SJSA1 (cell line): Measurements from ENCODE around the gene C11orf86. TPM values are rescaled to one million over a fixed set of nuclear protein-coding genes. Genes with fewer than 3 reads are reported as not detected.

Source experiments
- DNase-seq, 2 experiments: peaks; one replicate each; pipeline ENCODE4 v3.0.0-alpha.2; 2015 to 2020; ENCODE audit warnings: low spot score in 2 of 2, low read depth in 1 of 2
- H3K27ac ChIP-seq: fragments of 250-450 bp; sonication (Bioruptor Pico); 2 replicates; pipeline ENCODE4 v1.5.1; 2020; ENCODE audit warnings: mild to moderate bottlenecking, moderate library complexity
- H3K27me3 ChIP-seq: fragments of 250-450 bp; sonication (Bioruptor Pico); replicated peaks from 2 replicates; pipeline ENCODE4 v1.5.1; 2020; ENCODE audit warnings: mild to moderate bottlenecking, moderate library complexity
- H3K36me3 ChIP-seq: fragments of 250-450 bp; sonication (Bioruptor Pico); 2 replicates; pipeline ENCODE4 v1.5.1; 2020; ENCODE audit warnings: mild to moderate bottlenecking
- H3K4me1 ChIP-seq: fragments of 250-450 bp; sonication (Bioruptor Pico); replicated peaks from 2 replicates; pipeline ENCODE4 v1.6.1; 2021; ENCODE audit warnings: mild to moderate bottlenecking
- H3K4me3 ChIP-seq: fragments of 250-450 bp; sonication (Bioruptor Pico); 2 replicates; pipeline ENCODE4 v1.5.1; 2020; ENCODE audit warnings: mild to moderate bottlenecking
- H3K9me3 ChIP-seq: fragments of 250-450 bp; sonication (Bioruptor Pico); replicated peaks from 2 replicates; pipeline ENCODE4 v1.5.1; 2020; ENCODE audit warnings: mild to moderate bottlenecking
- total RNA-seq: library from RNA; depleted of rRNA; stranded (reverse); fragments of >200 nt; shearing (Covaris generic); gene quantifications from 2 replicates; pipeline ENCODE4 v1.2.3, GENCODE V29; 2014; rRNA removed

Gene C11orf86, protein sequence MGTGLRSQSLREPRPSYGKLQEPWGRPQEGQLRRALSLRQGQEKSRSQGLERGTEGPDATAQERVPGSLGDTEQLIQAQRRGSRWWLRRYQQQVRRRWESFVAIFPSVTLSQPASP
- total RNA-seq: not detected in 2 replicates

DNA sequence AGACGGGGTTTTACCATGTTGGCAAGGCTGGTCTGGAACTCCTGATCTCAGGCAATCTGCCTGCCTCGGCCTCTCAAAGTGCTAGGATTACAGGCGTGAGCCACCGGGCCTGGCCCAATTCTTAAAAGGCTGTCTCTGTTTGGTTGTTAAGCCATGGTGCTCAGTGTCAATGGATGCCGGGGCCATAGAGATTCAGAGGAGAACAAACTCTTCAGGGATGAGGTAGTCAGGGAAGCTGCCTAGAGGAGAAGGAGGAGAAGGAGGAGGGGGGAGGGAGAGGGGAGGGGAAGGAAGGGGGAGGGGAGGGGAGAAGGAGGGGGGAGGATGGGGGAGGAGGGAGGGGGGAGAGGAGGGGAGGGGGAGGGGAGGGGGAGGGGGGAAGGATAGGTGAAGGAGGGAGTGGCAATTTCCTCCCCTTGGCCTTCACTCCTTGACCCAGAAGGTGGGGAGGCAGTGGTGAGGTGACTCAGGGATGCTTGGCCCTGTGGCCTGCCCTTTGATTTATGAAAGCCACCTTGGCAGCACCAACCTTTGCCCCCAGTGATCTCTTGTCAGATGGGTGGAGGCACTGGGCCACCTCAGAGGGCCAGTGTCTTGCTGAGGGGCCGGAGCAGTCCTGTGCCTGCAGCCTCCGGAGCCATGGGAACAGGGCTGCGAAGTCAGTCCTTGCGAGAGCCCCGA is at the start of gene C11orf86:
C11orf86 (plus strand) TSS at position 581 of the 681 bp plus-strand sequence; CDS start at position 640, 59 bp downstream.
- Histone ChIP-seq H3K9me3 (peaks cover 15% of the 10 kb centered on the region), H3K27me3 (no peaks in the 10 kb centered on the region), H3K27ac (no peak within 1 kb of the TSS), H3K4me3 (no peak within 1 kb of the TSS), H3K4me1 (peaks cover 22% of the 10 kb centered on the region), H3K36me3 (no peaks in the 10 kb centered on the region)
- DNase-seq: no peak

DNA sequence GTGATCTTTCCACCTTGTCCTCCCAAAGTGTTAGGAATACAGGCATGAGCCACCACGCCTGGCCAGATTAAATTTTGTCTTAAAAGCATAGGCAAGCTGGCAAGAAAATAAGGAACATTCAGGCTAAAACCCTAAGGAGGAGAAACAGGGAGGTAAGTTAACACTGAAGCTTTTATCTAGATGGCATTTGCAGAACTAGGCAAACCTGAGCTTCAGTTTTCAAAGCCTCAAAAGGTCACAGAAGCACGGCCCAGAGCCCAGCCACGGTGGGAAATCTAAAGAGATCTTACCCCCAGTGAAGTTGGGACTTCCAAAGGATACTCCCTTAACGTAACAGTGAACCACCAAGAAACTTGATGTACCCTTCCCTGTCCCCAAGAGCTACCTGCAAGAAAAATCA is 45.4 kb upstream of the C11orf86 start:
- H3K36me3 ChIP-seq: no peaks in the 10 kb centered on the region
- no peaks in the 10 kb centered on the region for H3K4me1 ChIP-seq
- no peaks in the 10 kb centered on the region for H3K27me3 ChIP-seq
- no peak overlapping the region for H3K4me3 ChIP-seq
- H3K27ac ChIP-seq: no peak overlapping the region
- H3K9me3 ChIP-seq: no peaks in the 10 kb centered on the region
- no peak for DNase-seq

DNA sequence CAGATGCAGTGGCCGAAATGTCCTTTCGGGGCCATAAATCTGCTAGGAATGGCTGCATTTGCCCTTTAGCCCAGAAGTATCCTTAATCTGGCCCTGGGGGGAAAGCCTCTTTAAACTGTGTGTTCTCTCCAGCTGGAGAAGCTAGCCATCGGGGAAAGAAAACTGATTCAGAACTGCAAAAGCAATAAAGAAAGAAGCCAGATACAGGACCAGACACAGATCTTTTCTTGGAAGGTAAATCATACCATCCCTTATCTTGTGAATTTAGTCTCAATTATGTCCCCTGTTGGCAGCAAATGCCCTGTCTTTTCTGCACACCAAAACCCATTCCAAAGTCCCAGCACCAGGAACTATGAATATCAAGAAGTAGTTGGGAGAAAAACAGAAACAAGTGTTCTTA is 42.6 kb upstream of the C11orf86 start:
- Histone ChIP-seq H3K4me3 (no peak overlapping the region), H3K27me3 (no peaks in the 10 kb centered on the region), H3K27ac (no peak overlapping the region), H3K36me3 (0 out of 2 replicates have a peak, but pooled peaks cover 4% of the 10 kb centered on the region), H3K9me3 (no peaks in the 10 kb centered on the region), H3K4me1 (no peaks in the 10 kb centered on the region)
- no peak for DNase-seq

DNA sequence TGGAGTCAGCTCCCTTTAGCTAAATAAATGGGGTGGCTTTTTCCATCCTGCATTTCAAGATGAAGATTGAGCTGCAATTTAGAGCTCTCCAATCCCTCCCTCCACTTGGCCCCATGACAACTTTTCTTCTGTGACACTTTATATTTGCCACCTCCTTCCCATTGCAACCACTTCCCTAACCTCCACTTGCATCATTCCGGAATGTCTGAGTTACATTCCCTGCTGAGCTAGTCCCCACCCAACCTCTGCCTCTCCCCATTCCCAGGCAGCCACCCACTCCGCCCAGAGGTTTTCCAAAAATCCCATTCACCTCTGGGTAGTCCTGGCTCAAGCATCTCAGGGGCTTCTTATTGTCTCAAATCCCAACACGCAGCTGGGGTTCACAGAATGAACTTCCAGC is 41.6 kb upstream of the C11orf86 start:
- H3K36me3 ChIP-seq: 0 out of 2 replicates have a peak, but pooled peaks cover 4% of the 10 kb centered on the region
- no peaks in the 10 kb centered on the region for H3K9me3 ChIP-seq
- no peaks in the 10 kb centered on the region for H3K4me1 ChIP-seq
- DNase-seq: no peak
- H3K4me3 ChIP-seq: no peak overlapping the region
- no peaks in the 10 kb centered on the region for H3K27me3 ChIP-seq
- no peak overlapping the region for H3K27ac ChIP-seq

DNA sequence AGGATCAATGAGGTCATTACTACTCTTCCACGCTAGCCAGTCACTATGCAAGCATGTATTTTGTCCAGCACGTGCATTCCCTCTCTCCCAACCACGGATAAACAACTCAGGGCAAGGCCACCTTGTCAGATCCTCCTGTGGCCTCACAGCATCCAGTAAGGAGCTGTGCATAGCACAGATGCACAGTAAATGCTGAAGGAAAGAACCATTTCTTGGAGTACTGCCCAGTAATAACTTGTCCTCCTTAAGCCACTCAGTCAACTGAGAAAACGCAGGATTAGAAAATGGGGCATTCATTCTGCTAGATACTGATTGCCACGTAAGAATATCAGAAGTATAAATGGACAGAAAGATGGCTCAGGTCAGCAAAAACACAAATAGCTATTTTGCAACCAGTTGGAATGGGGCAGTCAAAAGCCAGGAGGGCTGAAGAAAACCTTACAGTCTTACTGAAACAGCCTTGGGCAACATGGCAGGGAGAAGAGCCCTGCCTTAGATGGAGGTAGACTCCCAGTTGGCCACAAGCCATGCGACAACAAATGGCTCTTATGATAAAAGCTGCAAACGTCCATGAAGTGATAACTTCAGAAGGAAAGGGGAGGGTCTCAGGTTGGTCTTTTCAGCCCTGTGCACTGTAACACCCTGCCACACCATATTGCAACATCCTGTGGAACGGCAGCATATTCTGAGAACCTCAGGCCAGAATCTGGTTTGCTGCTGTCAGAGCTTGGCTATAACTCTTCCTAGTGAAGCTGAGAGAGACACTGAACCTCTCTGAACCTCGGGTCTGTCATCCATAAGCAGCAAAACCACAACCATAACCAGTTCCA is 39.9 kb upstream of the C11orf86 start:
- Histone ChIP-seq H3K27ac (no peak overlapping the region), H3K27me3 (no peaks in the 10 kb centered on the region), H3K9me3 (no peaks in the 10 kb centered on the region), H3K36me3 (0 out of 2 replicates have a peak, but pooled peaks cover 4% of the 10 kb centered on the region), H3K4me3 (no peak overlapping the region), H3K4me1 (no peaks in the 10 kb centered on the region)
- no peak for DNase-seq

DNA sequence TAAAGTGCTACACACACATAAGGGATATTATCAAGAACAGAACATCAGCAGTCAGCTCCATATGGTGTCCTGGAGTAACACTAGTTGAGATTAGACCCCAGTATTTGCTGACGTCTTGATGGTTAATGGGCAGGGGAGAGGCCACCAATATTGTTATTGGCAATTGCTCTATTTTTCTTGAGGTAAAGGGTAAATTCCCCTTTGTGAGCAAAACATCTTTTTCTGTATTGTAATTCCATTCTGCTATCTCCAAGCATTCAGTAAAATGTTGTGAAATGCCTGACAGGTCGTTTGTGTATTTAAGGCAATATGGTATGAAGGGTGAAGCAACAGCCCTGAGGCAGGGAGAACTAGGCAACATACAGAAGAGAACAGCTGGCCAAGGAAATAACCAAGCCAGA is 38.8 kb upstream of the C11orf86 start:
- 0 out of 2 replicates have a peak, but pooled peaks cover 4% of the 10 kb centered on the region for H3K36me3 ChIP-seq
- DNase-seq: no peak
- no peak overlapping the region for H3K27ac ChIP-seq
- H3K27me3 ChIP-seq: no peaks in the 10 kb centered on the region
- no peaks in the 10 kb centered on the region for H3K9me3 ChIP-seq
- H3K4me1 ChIP-seq: no peaks in the 10 kb centered on the region
- H3K4me3 ChIP-seq: no peak overlapping the region

DNA sequence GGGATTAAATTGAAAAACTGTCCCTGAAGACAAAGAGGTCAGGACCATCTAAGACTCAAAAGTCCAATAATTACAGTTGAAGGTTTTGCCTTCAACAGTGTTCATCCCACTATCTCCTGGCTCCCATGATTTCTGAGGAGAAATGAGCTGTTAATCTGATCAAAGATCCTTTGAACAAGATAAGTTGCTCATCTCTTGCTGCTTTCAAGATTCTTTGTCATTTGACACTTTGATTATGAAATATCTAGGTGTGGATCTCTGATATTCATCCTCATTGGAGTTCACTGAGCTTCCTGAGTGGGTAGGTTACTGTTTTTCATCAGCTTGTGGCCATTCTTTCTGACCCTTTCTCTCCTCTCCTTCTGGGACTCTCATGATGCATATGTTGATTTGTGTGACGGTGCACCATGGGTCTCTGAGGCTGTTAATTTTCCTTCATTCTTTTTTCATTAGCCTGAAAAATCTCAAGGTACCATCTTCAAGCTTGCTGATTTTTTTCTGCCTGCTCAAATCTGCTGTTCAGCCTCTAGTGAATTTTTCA is 37.8 kb upstream of the C11orf86 start:
- H3K4me3 ChIP-seq: no peak overlapping the region
- no peak overlapping the region for H3K27ac ChIP-seq

DNA sequence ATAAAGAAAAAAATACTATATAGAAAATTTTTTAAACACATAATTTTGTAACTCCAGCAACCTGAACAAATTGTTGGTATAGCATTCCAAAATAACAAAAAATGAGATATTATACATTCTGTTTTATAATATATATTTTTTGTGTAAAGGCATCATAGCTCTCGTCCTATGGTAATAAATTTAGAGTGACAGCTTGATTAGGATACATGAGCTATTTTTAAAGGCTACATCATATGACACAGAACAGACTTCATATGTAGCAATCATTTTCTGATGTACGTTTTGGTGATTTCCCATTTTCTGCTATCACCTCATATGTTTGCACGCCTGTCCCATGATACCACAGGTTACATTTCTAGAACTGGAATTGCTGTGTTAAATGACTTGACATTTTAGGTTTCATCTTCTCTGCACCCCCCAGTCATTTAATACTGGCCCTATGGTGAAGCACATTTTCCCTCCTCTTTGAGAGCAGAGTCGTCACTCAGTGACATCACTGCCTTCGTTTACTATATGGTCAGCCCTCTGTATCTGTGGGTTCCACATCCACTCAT is 36.4 kb upstream of the C11orf86 start:
- Histone ChIP-seq H3K9me3 (no peaks in the 10 kb centered on the region), H3K4me3 (no peak overlapping the region), H3K27me3 (no peaks in the 10 kb centered on the region), H3K27ac (no peak overlapping the region), H3K4me1 (no peaks in the 10 kb centered on the region), H3K36me3 (peaks cover 7% of the 10 kb centered on the region)
- no peak for DNase-seq

More for the DNA sequence above, 37.8 kb upstream of the C11orf86 start:
- Histone ChIP-seq H3K4me1 (no peaks in the 10 kb centered on the region), H3K36me3 (peaks cover 4% of the 10 kb centered on the region), H3K9me3 (no peaks in the 10 kb centered on the region), H3K27me3 (no peaks in the 10 kb centered on the region)
- no peak for DNase-seq

DNA sequence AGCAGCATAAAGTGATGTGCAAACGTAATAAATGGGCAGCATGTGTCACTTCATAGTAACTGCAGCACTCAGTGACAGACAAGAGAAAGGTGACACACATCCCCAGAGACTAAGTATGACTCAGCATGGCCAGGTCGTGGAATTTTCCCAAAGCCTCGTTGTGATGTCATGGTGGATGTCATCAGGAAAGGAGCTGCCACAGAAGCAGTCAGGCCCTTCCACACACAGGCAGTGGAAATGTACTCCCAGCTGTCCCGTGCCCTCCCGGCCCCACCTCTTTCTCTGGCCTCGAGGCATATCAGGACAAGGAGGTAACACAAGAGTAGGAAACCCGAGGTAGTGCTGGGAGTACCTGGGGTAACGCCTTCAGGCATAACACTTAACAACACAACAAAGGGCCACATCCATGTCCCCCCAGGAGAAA is 25.0 kb upstream of the C11orf86 start:
- no peaks in the 10 kb centered on the region for H3K9me3 ChIP-seq
- H3K27ac ChIP-seq: peak overlapping the region; percentile 30
- peak; percentile 88 to 91 for DNase-seq
- H3K27me3 ChIP-seq: no peaks in the 10 kb centered on the region
- H3K4me3 ChIP-seq: no peak overlapping the region
- peaks cover 33% of the 10 kb centered on the region for H3K36me3 ChIP-seq
- H3K4me1 ChIP-seq: peaks cover 7% of the 10 kb centered on the region

DNA sequence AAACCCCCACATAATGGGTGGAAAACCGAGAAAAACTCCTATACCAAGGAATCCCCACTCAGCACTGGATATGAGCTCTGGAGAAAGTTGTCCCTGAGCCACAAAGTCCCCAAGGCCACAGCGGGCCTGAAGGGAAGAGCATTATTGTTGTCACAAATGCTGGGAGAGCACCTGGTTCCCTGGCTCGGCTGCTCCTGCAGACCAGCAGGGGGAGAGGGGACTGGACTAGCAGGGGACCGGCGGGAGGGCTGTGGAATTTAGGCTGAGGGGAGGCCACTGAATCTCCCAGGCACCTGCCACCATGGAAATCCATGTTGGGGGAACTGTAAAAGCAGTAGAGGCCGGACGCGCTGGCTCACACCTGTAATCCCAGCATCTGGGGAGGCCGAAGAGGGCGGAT is 24.0 kb upstream of the C11orf86 start:
- peaks cover 34% of the 10 kb centered on the region for H3K36me3 ChIP-seq
- H3K4me3 ChIP-seq: no peak overlapping the region
- H3K9me3 ChIP-seq: no peaks in the 10 kb centered on the region
- H3K27me3 ChIP-seq: no peaks in the 10 kb centered on the region
- H3K27ac ChIP-seq: no peak overlapping the region
- no peak for DNase-seq
- peaks cover 7% of the 10 kb centered on the region for H3K4me1 ChIP-seq

DNA sequence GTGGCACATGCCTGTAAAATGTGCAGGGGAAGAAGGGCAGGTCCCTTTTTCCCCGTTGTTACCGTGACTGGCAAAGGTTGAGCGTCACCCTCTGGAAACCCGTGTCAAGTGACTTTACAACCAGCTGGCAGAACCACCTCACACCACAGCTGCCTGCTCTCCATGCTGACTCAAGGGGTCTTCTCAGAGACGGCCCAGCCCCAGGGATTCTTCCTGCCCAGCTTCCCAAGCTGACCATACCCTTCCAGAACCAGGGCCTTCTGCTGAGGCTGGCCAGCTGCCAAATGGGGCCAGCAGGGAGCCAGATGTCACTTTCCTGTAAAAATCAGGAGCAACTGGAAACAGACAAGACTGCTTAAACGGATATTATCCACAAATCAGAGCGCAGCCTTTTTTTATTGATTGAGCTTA is 23.2 kb upstream of the C11orf86 start:
- H3K36me3 ChIP-seq: peaks cover 34% of the 10 kb centered on the region
- DNase-seq: no peak
- no peak overlapping the region for H3K27ac ChIP-seq
- no peaks in the 10 kb centered on the region for H3K9me3 ChIP-seq
- H3K27me3 ChIP-seq: no peaks in the 10 kb centered on the region
- no peak overlapping the region for H3K4me3 ChIP-seq
- peaks cover 12% of the 10 kb centered on the region for H3K4me1 ChIP-seq

DNA sequence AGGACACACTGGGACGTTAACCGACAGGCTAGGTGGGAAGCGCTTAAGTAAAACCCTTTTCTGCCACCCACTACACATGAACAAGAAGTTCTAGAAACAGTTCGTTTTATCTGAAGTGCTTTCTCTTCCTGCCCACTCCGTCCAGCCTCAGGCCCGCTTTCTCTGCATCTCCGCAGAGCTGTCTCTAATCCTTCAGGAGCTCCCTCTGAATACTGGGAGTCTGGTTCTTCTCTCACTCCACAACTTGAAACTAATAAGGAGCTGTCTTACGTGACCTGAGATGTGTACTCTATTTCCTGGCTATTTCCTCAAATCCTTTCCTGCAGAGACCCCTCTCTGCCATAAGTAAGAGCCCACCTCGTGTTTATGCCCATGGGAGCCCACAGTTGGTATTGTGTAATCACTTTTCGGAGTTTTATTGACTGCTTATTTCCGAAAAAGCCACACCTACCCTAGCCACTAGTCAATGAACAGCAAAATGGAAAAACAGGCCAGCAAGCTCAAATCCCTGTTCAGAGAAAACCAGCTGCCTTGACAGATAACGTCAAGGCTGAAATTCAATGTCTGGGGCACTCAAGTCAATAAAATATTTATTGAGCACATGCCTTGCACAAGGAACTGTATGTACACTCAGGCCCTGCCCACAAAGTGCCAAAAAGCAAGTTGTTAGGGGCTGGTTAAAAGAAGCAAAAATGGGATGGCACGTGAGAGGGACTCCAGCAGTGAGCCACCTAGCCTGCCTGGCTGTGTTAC is 21.8 kb upstream of the C11orf86 start:
- no peaks in the 10 kb centered on the region for H3K27me3 ChIP-seq
- no peaks in the 10 kb centered on the region for H3K9me3 ChIP-seq
- H3K4me1 ChIP-seq: peaks cover 21% of the 10 kb centered on the region
- peaks cover 31% of the 10 kb centered on the region for H3K36me3 ChIP-seq
- H3K27ac ChIP-seq: no peak overlapping the region
- no peak overlapping the region for H3K4me3 ChIP-seq
- no peak for DNase-seq

DNA sequence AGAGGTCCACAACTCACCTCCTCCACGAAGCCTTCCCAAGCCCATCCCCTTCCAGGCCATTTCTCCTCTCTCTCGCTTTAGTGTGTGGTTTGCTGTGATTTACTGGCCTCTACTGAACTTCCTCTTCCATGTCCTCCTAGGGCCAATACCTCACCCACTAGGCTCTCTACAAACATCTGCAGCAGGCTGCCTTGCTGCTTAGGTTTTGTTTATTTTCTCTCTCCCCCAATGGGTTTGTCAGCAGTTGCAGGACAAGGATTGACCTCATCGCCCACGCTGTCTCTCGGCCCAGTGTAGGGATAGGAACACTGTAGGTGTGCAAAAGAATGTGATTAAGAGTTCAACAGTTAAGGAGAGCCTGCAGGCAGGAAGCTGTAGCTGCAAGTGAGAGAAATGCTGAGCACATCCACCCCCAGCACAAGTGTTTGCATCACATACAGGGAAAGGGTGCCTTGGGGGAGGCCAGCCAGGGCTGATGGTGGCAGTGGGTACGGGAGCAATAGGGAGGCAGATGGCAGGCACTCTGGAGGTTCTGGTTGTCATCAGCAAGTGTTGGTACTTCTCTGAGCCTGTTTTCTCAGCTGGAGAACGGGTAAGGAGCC is 18.3 kb upstream of the C11orf86 start:
- Histone ChIP-seq H3K4me1 (peaks cover 22% of the 10 kb centered on the region), H3K4me3 (no peak overlapping the region), H3K27ac (no peak overlapping the region), H3K9me3 (peaks cover 8% of the 10 kb centered on the region; the same call in 1 of the 2 replicates), H3K27me3 (no peaks in the 10 kb centered on the region), H3K36me3 (peaks cover 16% of the 10 kb centered on the region)
- peak in 1 of 2 experiments; percentile 54 for DNase-seq
